Kidney epithelial cell (primary cell): ENCODE measurements around the gene CRYBG1. TPM values are rescaled to one million over a fixed set of nuclear protein-coding genes. Genes with fewer than 3 reads are reported as not detected.
A peak's percentile ranks its signal among the peaks of the same experiment; 100 is the strongest.

ENCODE experiments used
- DNase-seq: peaks from one replicate; pipeline ENCODE4 v3.0.0-alpha.2; 2010; ENCODE audit warnings: low read depth
- H3K27me3 ChIP-seq: 2 replicates; pipeline ENCODE4 v1.6.0; 2011; ENCODE audit warnings: low read length; ENCODE audit not compliant: control insufficient read depth, insufficient read depth
- H3K36me3 ChIP-seq: 2 replicates; pipeline ENCODE4 v1.5.1; 2011; ENCODE audit warnings: low read length; ENCODE audit not compliant: control insufficient read depth, insufficient read depth
- H3K4me3 ChIP-seq: 2 replicates; pipeline ENCODE4 v1.5.1; 2011; ENCODE audit warnings: low read depth, mild to moderate bottlenecking, control low read depth, low read length
- total RNA-seq: library from RNA; depleted of rRNA; stranded (reverse); fragments of >200 nt; gene quantifications from 2 replicates; pipeline ENCODE4 v1.2.3, GENCODE V29; 2015
- TF ChIP-seq, protein P1 (sequence below): IDR thresholded peaks from 2 replicates; pipeline ENCODE4 v1.5.1; 2011; ENCODE audit warnings: mild to moderate bottlenecking, moderate library complexity, low read length, control low read depth, inconsistent platforms; ENCODE audit not compliant: insufficient read depth, poor library complexity, severe bottlenecking

CRYBG1 gene
- total RNA-seq, 1 donor from 2014 or later: 4.4 TPM

DNA sequence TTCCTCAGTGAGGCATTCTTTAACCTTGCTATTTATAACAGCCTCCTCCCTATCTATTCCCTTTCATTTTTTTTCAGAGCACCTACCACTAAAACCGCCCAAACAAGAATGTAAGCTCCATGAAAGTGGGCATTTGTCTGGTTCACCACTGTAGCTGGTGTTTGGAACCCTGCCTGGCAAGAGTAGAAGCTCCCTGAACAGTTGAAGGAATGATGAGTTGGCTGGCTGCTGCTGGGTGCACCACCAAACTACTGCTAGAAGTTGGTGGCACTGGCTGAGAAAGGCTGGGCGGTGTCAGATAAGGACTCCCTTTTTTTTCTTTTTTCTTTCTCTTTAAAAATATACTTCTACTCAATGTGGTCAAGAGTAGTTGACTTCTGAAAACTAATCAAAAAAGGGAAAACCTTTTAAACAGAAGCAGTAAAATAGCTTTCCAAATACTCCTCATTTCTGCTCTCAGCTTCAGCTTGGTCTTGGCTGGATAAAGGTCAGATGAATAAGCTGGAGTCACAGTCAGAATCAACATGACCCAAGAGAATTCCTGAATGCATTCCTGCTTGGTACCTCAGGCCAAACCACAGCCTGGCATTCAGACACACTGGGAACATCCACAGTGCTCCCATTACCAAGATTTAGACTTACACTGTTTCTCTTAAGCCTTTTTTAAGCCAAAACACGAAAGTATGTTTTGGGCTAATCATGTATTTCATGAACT, 230.8 kb downstream of the CRYBG1 start:
- TF ChIP-seq, protein P1, sequence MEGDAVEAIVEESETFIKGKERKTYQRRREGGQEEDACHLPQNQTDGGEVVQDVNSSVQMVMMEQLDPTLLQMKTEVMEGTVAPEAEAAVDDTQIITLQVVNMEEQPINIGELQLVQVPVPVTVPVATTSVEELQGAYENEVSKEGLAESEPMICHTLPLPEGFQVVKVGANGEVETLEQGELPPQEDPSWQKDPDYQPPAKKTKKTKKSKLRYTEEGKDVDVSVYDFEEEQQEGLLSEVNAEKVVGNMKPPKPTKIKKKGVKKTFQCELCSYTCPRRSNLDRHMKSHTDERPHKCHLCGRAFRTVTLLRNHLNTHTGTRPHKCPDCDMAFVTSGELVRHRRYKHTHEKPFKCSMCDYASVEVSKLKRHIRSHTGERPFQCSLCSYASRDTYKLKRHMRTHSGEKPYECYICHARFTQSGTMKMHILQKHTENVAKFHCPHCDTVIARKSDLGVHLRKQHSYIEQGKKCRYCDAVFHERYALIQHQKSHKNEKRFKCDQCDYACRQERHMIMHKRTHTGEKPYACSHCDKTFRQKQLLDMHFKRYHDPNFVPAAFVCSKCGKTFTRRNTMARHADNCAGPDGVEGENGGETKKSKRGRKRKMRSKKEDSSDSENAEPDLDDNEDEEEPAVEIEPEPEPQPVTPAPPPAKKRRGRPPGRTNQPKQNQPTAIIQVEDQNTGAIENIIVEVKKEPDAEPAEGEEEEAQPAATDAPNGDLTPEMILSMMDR: no peak
- Histone ChIP-seq H3K27me3 (no peaks in the 10 kb centered on the region), H3K4me3 (no peak overlapping the region), H3K36me3 (no peaks in the 10 kb centered on the region)
- peak; percentile 75 for DNase-seq

DNA sequence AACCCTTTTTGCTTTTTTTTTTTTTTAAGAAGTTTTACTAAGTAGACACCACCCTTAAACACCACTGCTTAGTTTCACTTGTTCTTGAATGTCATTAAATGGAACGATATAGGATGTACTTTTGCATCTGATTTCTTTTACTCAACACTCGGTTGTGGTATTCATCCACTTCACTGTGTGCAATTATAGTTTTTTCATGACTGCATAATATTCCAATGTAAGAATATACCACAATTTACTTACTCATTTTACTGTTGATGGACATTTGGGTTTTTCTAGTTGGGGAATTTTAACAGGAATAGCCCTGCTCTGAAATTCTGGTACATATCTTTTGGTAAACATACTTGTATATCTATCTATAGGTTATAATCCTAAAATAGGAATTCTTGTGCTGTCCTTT, 238.9 kb downstream of the CRYBG1 start:
- no peaks in the 10 kb centered on the region for H3K27me3 ChIP-seq
- no peak for DNase-seq

DNA sequence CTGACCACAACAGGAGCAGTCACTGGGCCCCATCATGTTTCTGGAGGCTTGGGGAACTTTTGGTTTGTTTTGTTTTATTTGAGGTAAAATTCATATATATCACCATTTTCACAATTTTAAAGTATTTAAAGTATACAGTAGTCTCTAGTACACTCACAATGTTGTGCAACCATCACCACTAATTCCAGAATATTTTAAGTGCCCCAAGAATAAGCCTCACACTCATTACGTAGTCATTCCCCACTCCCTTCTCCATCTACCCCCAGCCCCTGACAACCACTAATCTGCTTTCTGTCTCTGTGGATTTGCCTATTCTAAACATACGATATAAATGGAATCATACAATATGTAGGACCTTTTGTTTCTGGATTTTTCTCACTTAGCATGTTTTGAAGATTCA, 239.8 kb downstream of the CRYBG1 start:
- no peak for DNase-seq
- H3K27me3 ChIP-seq: no peaks in the 10 kb centered on the region
- TF ChIP-seq, protein P1: no peak
- H3K4me3 ChIP-seq: no peak overlapping the region
- H3K36me3 ChIP-seq: no peaks in the 10 kb centered on the region

More for the DNA sequence above, 238.9 kb downstream of the CRYBG1 start:
- TF ChIP-seq, protein P1: no peak
- Histone ChIP-seq H3K4me3 (no peak overlapping the region), H3K36me3 (no peaks in the 10 kb centered on the region)

DNA sequence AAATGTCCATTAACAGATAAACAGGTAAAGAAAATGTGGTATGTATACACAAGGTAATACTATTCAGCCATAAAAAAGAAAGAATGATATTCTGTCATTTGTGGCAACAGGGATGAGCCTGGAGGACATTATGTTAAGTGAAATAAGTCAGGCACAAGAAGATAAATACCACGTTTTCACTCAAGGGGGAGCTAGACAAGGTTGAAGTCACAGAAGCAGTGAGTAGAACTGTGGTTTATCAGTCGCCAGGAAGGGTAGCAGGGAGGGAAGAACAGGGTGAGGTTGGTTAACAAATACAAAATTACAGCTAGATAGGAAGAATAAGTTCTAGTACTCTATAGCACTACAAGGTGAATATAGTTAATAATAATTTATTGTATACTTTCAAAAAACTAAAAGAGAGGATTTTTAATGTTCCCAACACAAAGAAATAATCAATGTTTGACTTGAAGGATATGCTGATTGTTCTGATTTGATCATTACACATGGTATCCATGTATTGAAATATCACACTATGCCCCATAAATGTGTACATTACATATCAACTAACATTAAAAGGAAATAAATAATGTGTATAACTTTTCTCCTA, 247.7 kb downstream of the CRYBG1 start:
- Histone ChIP-seq H3K27me3 (no peaks in the 10 kb centered on the region), H3K4me3 (no peak overlapping the region), H3K36me3 (no peaks in the 10 kb centered on the region)
- TF ChIP-seq, protein P1: peak; percentile 53
- peak; percentile 47 for DNase-seq

DNA sequence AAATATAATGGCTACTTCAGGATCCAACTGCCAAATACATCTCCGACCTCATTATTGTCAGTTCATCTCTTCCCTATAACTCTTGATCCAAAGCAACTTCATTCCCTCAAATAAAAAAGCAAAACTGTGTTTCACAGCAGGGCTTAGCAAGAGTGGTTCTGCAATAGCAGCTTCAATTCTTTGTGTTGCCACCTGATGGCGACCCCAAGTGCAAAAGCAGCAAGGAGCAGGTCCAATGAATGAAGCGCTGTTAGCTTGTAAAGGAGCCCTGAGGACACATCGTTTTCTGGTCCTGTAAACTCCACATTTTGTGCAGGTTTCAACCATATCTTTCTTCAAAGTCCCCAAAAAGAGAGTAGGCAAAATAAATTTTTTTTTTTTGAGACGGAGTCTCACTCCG, 249.2 kb downstream of the CRYBG1 start:
- no peak for DNase-seq
- no peaks in the 10 kb centered on the region for H3K36me3 ChIP-seq

More for the DNA sequence above, 249.2 kb downstream of the CRYBG1 start:
- no peak overlapping the region for H3K4me3 ChIP-seq
- TF ChIP-seq, protein P1: peak; percentile 48
- no peaks in the 10 kb centered on the region for H3K27me3 ChIP-seq
